GM12864 (cell line): ENCODE results near the gene NUP210.

Experiments used
- DNase-seq: peaks from one replicate; pipeline ENCODE4 v3.0.0-alpha.2; 2011; ENCODE audit warnings: low read depth
- H3K4me3 ChIP-seq: 2 replicates; pipeline ENCODE4 v1.5.1; 2011; ENCODE audit warnings: mild to moderate bottlenecking, low read depth, low read length, control low read depth
- TF ChIP-seq, protein P1 (sequence below): IDR thresholded peaks from 2 replicates; pipeline ENCODE4 v1.5.1; 2011; ENCODE audit warnings: low read depth, mild to moderate bottlenecking, moderate library complexity, low read length, control low read depth, inconsistent platforms; ENCODE audit errors: missing control alignments

Gene NUP210

DNA sequence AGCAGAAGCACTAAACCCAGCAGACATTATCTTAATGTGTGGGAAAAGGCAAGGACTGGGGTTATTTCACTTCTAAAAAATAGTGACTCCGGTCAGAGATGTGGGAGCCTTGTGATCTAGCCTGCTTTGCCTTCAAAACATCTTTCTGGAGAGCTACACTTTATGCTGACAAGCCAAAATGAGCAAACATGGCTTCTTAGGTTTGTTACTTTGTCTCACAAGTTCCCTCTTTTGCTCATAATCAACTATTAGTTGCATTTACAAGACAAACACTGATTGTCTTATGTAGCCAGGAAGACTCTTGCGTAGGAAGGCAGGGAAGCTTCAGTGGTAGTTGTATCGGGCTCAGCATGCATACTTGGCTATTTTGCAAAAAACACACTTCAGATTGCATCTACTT, 129.2 kb downstream of the NUP210 start:
- TF ChIP-seq, protein P1, sequence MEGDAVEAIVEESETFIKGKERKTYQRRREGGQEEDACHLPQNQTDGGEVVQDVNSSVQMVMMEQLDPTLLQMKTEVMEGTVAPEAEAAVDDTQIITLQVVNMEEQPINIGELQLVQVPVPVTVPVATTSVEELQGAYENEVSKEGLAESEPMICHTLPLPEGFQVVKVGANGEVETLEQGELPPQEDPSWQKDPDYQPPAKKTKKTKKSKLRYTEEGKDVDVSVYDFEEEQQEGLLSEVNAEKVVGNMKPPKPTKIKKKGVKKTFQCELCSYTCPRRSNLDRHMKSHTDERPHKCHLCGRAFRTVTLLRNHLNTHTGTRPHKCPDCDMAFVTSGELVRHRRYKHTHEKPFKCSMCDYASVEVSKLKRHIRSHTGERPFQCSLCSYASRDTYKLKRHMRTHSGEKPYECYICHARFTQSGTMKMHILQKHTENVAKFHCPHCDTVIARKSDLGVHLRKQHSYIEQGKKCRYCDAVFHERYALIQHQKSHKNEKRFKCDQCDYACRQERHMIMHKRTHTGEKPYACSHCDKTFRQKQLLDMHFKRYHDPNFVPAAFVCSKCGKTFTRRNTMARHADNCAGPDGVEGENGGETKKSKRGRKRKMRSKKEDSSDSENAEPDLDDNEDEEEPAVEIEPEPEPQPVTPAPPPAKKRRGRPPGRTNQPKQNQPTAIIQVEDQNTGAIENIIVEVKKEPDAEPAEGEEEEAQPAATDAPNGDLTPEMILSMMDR, result no peak
- H3K4me3 ChIP-seq, result no peak overlapping the region

DNA sequence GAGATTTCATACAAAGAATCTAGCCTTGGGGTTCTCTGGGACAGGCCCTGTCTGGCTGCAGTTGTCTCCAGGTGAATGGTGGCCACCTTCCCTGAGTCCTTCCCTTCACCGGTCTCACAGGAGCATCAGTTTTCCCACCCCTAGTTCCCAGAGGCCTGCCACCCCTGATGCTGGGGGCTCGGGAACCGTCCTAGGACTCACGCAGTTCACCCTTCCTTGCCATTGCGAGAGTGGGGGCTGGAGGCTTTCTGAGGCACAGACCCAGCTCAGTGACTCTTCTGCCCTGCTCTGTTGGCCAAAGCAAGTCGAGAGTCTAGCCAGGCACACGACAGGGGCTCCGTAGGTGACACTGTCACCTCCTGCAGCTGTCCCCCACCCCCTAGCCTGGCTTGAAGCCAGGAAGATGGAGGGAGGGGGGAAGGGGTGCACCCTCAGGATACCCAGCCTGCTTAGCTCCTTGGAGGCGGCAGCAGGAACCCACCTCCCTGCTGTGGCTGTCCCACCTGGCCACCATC, 130.3 kb downstream of the NUP210 start:
- H3K4me3 ChIP-seq, result no peak overlapping the region
- DNase-seq, result no peak
- TF ChIP-seq, protein P1, result no peak

More for the DNA sequence above, 129.2 kb downstream of the NUP210 start:
- DNase-seq, result no peak

DNA sequence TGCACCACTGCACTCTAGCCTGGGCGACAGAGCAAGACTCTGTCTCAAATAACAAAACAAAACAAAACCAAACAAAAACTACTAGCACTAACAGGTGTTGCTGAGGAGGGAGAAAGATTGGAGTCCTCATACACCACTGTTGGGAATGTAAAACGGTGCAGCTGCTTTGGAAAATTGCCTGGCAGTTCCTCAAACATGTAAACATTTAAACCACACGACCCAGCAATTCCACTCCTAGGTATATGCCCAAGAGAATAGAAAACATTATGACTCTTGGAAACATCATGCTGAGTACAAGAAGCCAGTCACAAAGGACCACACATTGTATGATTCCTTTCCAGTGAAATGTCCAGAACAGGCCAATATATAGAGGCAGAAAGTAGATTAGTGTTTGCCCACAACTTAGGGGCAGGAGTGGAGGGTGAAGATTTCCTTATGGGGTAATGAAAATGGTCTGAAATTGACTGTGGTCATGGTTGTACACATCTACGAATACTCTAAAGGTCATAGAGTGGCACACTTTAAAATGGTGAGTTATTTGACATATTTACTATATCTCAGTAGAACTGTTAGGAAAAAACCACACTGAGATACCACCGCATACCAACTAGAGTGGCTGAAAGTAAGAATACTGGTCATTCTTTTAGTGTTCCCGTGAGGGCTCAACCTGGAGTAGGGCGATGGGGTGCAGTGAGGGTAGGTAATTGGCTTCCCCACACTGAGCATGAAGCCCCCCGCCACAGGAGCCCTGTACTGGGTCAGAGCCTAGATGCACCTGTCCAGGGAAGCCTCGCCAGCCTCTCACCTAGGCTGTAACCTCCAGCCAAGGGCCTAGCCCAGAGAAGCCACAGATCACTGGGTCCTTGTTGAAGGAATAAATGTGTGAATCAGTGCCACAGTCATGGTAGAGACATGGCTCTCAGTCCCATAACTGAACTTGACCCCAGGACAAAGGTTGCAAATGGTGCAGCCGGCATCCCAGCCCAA, 131.1 kb downstream of the NUP210 start:
- DNase-seq, result no peak
- no peak overlapping the region for H3K4me3 ChIP-seq
- TF ChIP-seq, protein P1, result no peak

DNA sequence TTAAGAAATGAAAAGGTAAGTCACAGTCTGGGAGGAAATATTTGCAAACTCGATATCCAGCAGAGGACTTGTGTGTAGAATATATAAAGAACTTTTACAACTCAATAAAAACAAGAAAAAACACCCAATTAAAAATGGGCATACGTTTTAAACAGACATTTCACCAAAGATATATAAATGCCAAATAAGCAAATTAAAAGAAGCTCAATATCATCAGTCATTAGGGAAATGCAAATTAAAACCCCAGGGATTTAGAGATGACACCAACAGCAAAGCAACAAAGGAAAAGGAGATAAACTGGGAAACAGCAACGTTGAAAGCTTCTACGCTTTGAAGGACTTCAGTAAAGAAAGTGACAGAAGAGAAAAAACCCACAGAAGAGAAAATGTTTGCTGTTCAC, 132.3 kb downstream of the NUP210 start:
- H3K4me3 ChIP-seq, result no peak overlapping the region
- TF ChIP-seq, protein P1, result no peak
- no peak for DNase-seq

DNA sequence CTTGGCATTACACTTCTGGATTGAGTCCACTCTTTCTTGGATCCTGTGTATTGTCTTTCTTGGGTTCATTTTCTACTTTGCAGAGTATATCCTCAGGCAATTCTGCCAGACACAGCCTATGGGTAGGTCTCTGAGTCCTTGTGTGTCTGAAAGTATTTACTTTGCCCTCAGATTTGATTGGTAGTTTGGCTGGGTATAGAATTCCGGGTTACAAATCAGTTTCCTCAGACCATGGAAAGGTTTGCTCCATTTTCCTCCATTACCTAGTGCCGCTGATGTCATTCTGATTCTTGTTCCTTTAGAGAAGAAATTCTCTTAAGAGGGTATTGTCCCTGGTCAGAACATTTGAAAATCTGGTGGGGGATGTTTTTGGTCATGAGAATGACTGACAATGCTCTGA, 133.2 kb downstream of the NUP210 start:
- no peak overlapping the region for H3K4me3 ChIP-seq
- no peak for DNase-seq

DNA sequence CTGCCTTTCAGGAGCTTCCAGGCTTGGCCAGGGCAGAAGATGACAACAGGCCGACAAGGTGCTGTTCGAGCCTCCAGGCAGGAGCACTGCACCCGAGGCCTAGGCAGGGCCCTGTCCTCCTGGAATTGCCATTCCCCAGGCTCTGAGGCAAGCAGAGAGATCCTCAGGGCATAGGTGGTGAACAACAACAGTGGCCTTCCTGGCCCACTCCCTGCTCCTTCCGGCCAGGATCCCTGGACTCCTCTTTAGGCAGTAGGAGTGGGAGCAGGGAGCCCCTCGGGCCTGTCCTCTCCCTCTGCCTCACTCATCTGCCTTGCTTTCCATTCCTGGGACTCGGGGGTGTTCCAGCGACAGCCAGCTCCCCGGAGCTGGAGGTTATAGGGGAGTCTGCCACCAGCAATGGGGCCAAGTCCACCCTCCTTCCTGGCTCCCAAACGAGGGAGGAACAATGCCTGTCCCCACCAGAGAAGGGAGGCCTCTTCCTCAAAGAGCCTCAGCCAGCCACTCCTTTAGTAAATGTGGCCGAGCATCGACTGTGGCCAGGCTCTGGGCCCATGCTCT, 135.0 kb downstream of the NUP210 start:
- H3K4me3 ChIP-seq, result no peak overlapping the region
- no peak for DNase-seq
- TF ChIP-seq, protein P1, result no peak

More for the DNA sequence above, 133.2 kb downstream of the NUP210 start:
- TF ChIP-seq, protein P1, result no peak
